ENCODE measurements around the gene CHAT. TPM values are rescaled to one million over a fixed set of nuclear protein-coding genes. Genes with fewer than 3 reads are reported as not detected.

The CHAT gene
- total RNA-seq, 6 experiments from 2014 or later: not detected

DNA sequence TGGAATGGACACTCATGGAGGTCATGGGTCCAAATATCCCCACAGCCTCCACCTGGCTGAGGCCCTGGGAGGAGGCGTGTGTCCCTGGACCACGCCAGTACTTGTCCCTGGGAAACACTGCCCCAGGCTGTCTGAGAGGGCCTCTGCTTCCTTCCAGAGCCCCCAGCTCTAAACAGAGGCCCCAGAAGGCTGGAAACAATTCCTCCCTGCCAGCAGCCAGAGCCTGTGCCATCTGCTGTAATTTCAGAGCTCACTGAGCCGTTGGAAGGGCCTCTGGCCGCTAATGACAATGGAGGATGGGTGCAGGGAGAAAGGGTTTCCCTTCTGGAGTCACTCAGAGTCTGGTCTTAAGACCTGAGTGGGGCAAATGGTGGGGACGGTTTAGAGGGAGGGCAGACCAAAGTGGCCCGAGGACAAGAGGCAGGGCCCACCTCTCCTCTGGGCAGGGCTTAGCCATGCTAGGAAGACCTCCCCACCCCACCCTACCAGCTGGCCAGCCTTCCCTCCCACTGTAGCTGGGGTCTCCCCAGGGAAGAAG is 7.1 kb downstream of the CHAT start:
- Histone ChIP-seq H3K27me3 (no peaks in the 10 kb centered on the region), H3K9me3 (no peaks in the 10 kb centered on the region), H3K4me3 (no peak overlapping the region), H3K4me1 (no peaks in the 10 kb centered on the region), H3K27ac (no peak overlapping the region), H3K36me3 (no peaks in the 10 kb centered on the region)
- intact Hi-C loops (cut with DNase I): no loop called here
- TF ChIP-seq, protein P1, sequence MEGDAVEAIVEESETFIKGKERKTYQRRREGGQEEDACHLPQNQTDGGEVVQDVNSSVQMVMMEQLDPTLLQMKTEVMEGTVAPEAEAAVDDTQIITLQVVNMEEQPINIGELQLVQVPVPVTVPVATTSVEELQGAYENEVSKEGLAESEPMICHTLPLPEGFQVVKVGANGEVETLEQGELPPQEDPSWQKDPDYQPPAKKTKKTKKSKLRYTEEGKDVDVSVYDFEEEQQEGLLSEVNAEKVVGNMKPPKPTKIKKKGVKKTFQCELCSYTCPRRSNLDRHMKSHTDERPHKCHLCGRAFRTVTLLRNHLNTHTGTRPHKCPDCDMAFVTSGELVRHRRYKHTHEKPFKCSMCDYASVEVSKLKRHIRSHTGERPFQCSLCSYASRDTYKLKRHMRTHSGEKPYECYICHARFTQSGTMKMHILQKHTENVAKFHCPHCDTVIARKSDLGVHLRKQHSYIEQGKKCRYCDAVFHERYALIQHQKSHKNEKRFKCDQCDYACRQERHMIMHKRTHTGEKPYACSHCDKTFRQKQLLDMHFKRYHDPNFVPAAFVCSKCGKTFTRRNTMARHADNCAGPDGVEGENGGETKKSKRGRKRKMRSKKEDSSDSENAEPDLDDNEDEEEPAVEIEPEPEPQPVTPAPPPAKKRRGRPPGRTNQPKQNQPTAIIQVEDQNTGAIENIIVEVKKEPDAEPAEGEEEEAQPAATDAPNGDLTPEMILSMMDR (IDR thresholded peaks at IDR 0.05): no peak
- no peak for TF ChIP-seq POLR2A (IDR thresholded peaks at IDR 0.05)
- ATAC-seq: no peak
- peak in 1 of 3 donors; percentile 17 for DNase-seq
- 0% methylated on average over 2 of the region's 6 CpGs for WGBS (ENCODE audit: insufficient coverage, low coverage, low lambda C conversion rate, missing lambda C conversion rate)

DNA sequence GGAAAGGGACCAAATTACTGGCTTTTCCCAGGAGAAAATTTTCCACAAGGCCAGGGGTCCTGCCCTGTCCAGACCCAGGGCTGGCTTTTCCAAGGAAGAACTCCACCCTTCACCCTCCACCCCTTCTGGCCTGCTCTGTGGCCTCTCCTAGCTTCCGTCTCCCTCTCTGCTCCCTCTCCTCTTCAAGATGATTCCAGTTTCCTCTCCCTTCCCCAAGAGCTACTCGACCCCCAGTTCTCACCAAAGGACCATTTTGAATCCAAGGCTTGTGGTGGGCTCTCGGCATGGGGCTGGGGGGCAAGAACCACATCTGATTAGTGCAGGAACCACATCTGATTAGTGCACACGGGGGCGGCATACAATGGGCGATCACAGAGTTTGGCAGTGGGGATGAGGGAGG is 7.7 kb downstream of the CHAT start:
- DNase-seq (peak in 1 of 3 donors; percentile 25), ATAC-seq (no peak)
- intact Hi-C loops (cut with DNase I): no loop called here
- no peak for TF ChIP-seq POLR2A (IDR thresholded peaks at IDR 0.05)
- TF ChIP-seq, protein P1 (IDR thresholded peaks at IDR 0.05): no peak
- Histone ChIP-seq H3K27ac (no peak overlapping the region), H3K36me3 (no peaks in the 10 kb centered on the region), H3K4me3 (no peak overlapping the region), H3K27me3 (no peaks in the 10 kb centered on the region), H3K9me3 (no peaks in the 10 kb centered on the region), H3K4me1 (no peaks in the 10 kb centered on the region)
- 39% methylated on average over 6 of the region's 6 CpGs for WGBS (ENCODE audit: insufficient coverage, low coverage, low lambda C conversion rate, missing lambda C conversion rate)

DNA sequence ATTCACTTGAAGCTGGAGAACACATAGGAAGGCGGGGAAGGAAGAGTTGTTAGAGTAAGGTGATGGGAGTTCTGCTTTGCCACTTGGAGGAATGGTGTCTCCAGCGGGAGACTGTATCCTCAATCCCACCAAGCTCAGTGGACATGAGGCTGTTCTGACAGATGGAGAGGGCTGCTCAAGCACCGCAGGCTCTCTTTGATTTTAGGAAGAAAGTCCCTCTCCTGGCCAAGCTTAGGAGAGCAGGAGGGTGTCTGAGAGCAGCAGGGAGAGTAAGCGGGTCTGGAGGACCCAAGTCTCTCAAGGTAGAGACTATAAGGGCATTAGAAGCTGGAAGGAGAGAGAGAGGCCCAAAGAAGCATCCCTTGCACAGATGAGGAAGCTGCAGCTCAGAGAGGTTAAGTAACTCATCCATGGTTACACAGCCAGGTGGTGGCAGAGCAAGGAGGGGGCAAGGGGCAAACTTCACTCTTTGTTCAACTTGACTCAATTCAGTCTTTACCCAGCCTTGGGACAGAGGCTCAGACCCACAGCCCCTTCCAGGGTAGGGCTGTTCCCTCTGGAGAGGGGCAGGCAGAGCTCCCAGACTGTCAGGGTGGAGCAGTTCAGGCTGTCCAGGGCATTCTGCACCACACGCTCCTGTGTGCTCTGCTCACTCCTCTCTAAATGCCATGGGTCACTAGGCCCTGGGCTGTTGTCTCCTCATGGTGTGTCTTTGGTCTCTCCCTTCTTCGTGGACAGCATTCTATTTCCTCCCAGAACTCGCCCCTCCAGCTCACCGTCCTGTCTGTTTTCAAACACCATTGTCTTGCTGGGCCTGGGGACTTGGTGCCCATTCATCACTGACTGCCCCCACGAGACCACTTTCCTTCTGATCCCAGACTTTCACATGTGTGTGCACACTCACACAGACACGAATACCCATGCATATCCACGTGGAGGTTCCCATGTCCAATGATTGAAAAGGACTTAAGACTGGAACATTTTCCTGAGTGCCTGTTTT is 8.9 kb downstream of the CHAT start:
- Histone ChIP-seq H3K4me1 (no peaks in the 10 kb centered on the region), H3K36me3 (no peaks in the 10 kb centered on the region), H3K27ac (no peak overlapping the region), H3K9me3 (no peaks in the 10 kb centered on the region), H3K4me3 (no peak overlapping the region), H3K27me3 (no peaks in the 10 kb centered on the region)
- WGBS (ENCODE audit: insufficient coverage, low coverage, low lambda C conversion rate, missing lambda C conversion rate): 54% methylated on average over 10 of the region's 11 CpGs
- DNase-seq (peak in 2 of 3 donors; percentile 15 to 19), ATAC-seq (no peak)
- no peak for TF ChIP-seq POLR2A (IDR thresholded peaks at IDR 0.05)
- TF ChIP-seq, protein P1 (IDR thresholded peaks at IDR 0.05): no peak
- intact Hi-C loops (cut with DNase I): no loop called here

GRCh38 chr10:49624629-49625028 is 10.8 kb downstream of the CHAT start:
- intact Hi-C loops (cut with DNase I): no loop called here
- Histone ChIP-seq H3K27me3 (no peaks in the 10 kb centered on the region), H3K4me1 (no peaks in the 10 kb centered on the region), H3K9me3 (no peaks in the 10 kb centered on the region), H3K36me3 (no peaks in the 10 kb centered on the region), H3K27ac (no peak overlapping the region), H3K4me3 (no peak overlapping the region)
- ATAC-seq (no peak), DNase-seq (peak in 1 of 3 donors; percentile 1)
- TF ChIP-seq, protein P1 (IDR thresholded peaks at IDR 0.05): no peak
- no peak for TF ChIP-seq POLR2A (IDR thresholded peaks at IDR 0.05)
- WGBS (ENCODE audit: insufficient coverage, low coverage, low lambda C conversion rate, missing lambda C conversion rate): 48% methylated on average over 5 of the region's 5 CpGs

Measured in right lobe of liver (tissue), 6 donors.